DND-41 (cell line): ENCODE data around the gene SIL1.

Experiments
- ATAC-seq: fragments of 200-7000 bp; cut with Tn5 transposase; 3 replicates; pipeline ENCODE4 v1.9.1; 2021; ENCODE audit warnings: low read depth; ENCODE audit not compliant: insufficient read depth
- DNase-seq: peaks from one replicate; pipeline ENCODE4 v3.0.0-alpha.2; 2020
- H2AFZ ChIP-seq: 2 replicates; pipeline ENCODE4 v1.6.0; 2012; ENCODE audit warnings: low read depth, low read length
- H3K27ac ChIP-seq: 2 replicates; pipeline ENCODE4 v1.5.1; 2012; ENCODE audit warnings: low read length, inconsistent platforms
- H3K27me3 ChIP-seq: fragments of 200-600 bp; sonication (generic); 2 replicates; pipeline ENCODE4 v1.6.0; 2012; ENCODE audit warnings: low read length, mild to moderate bottlenecking, inconsistent platforms; ENCODE audit not compliant: insufficient read depth, poor library complexity
- H3K36me3 ChIP-seq: 2 replicates; pipeline ENCODE4 v1.5.1; 2012; ENCODE audit warnings: low read length, inconsistent platforms; ENCODE audit not compliant: insufficient read depth
- H3K4me1 ChIP-seq: 2 replicates; pipeline ENCODE4 v1.5.1; 2012; ENCODE audit warnings: mild to moderate bottlenecking, low read length; ENCODE audit not compliant: insufficient read depth
- H3K4me2 ChIP-seq: 2 replicates; pipeline ENCODE4 v1.6.0; 2012; ENCODE audit warnings: mild to moderate bottlenecking, moderate library complexity, low read length, inconsistent platforms; ENCODE audit not compliant: insufficient read depth
- H3K4me3 ChIP-seq, 2 experiments: fragments of 200-600 bp in 1 of 2; shearing (Covaris generic) in 1 of 2; 2 replicates each; pipeline ENCODE4 v1.5.1; 2012 to 2016; ENCODE audit warnings: inconsistent platforms in 2 of 2, low read length in 2 of 2, mild to moderate bottlenecking in 2 of 2, low read depth in 1 of 2, moderate library complexity in 1 of 2
- H3K79me2 ChIP-seq: 2 replicates; pipeline ENCODE4 v1.6.0; 2012; ENCODE audit warnings: low read length, inconsistent platforms; ENCODE audit not compliant: insufficient read depth
- H3K9ac ChIP-seq: 2 replicates; pipeline ENCODE4 v1.6.0; 2012; ENCODE audit warnings: low read depth, mild to moderate bottlenecking, inconsistent platforms, low read length, moderate library complexity
- H3K9me3 ChIP-seq: 2 replicates; pipeline ENCODE4 v1.5.1; 2012; ENCODE audit warnings: low read length, moderate library complexity, mild to moderate bottlenecking, inconsistent platforms; ENCODE audit not compliant: insufficient read depth, severe bottlenecking
- H4K20me1 ChIP-seq: 2 replicates; pipeline ENCODE4 v1.6.0; 2012; ENCODE audit warnings: low read length; ENCODE audit not compliant: insufficient read depth
- EZH2 ChIP-seq: IDR thresholded peaks from 3 replicates; pipeline ENCODE4 v1.6.1; 2012; ENCODE audit warnings: borderline replicate concordance, low read depth, mild to moderate bottlenecking, moderate library complexity, low read length, inconsistent platforms; ENCODE audit not compliant: severe bottlenecking
- TF ChIP-seq, protein P1 (sequence below): IDR thresholded peaks from 2 replicates; pipeline ENCODE4 v1.5.1; 2012; ENCODE audit warnings: borderline replicate concordance, low read length, moderate library complexity, mild to moderate bottlenecking; ENCODE audit not compliant: poor library complexity, severe bottlenecking; ENCODE audit errors: extremely low read depth

Gene SIL1

DNA sequence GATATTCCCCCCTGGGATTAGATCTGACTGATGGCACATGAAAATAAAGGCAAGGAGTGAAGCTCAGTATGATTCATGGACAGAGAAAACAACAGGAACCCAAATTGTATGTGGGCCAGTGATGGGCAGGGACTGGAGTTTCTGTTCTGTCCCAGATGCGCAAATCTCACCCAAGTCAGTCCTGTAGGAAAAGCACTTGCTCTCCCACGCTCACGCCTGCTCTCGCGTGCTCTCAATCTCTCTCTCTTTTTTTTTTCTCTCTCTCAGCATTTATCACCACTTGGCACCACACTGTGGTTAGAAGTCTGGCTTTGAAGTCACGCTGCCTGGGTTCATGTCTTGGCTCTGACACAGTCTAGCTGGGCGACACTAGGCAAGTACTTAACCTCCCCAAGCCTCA is 216.6 kb downstream of the SIL1 start:
- Histone ChIP-seq H3K4me2 (peak overlapping the region; percentile 19; the same call in 1 of the 2 replicates), H3K4me1 (peaks cover 37% of the 10 kb centered on the region), H3K27ac (peak overlapping the region; percentile 33; the same call in 1 of the 2 replicates), H3K4me3 (no peak overlapping the region), H3K27me3 (no peaks in the 10 kb centered on the region), H3K9me3 (no peaks in the 10 kb centered on the region), H3K36me3 (0 out of 2 replicates have a peak, but pooled peaks cover 4% of the 10 kb centered on the region), H4K20me1 (no peaks in the 10 kb centered on the region), H2AFZ (no peak overlapping the region), H3K79me2 (no peaks in the 10 kb centered on the region), H3K9ac (no peak overlapping the region)
- peak; percentile 81 for ATAC-seq
- peak; percentile 75 for DNase-seq
- TF ChIP-seq EZH2 = no peak
- TF ChIP-seq, protein P1, sequence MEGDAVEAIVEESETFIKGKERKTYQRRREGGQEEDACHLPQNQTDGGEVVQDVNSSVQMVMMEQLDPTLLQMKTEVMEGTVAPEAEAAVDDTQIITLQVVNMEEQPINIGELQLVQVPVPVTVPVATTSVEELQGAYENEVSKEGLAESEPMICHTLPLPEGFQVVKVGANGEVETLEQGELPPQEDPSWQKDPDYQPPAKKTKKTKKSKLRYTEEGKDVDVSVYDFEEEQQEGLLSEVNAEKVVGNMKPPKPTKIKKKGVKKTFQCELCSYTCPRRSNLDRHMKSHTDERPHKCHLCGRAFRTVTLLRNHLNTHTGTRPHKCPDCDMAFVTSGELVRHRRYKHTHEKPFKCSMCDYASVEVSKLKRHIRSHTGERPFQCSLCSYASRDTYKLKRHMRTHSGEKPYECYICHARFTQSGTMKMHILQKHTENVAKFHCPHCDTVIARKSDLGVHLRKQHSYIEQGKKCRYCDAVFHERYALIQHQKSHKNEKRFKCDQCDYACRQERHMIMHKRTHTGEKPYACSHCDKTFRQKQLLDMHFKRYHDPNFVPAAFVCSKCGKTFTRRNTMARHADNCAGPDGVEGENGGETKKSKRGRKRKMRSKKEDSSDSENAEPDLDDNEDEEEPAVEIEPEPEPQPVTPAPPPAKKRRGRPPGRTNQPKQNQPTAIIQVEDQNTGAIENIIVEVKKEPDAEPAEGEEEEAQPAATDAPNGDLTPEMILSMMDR = peak; percentile 24

DNA sequence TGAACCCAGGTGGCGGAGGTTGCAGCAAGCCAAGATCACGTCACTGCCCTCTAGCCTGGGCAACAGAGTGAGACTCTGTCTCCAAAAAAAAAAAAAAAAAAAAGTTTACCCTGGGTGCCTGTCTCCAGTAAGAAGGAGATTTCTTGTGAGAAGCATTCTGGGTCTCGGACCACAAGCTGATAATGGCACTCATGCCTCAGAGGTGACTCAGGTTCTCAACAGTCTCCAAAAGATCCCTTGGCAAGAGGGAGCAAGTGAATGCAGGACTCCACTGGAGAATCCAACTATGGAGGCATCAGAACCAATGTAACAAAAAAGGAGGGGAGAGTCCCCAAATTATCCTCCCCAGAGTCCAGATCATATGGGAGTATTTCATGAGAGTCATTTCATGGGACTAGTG is 217.0 kb downstream of the SIL1 start:
- no peaks in the 10 kb centered on the region for H3K79me2 ChIP-seq
- H3K9ac ChIP-seq = no peak overlapping the region
- no peak overlapping the region for H3K4me3 ChIP-seq
- peaks cover 37% of the 10 kb centered on the region for H3K4me1 ChIP-seq
- H4K20me1 ChIP-seq = no peaks in the 10 kb centered on the region
- no peaks in the 10 kb centered on the region for H3K27me3 ChIP-seq
- peak overlapping the region; percentile 33; the same call in 1 of the 2 replicates for H3K27ac ChIP-seq
- H3K4me2 ChIP-seq = peak overlapping the region; percentile 19; the same call in 1 of the 2 replicates
- ATAC-seq (no peak), DNase-seq (no peak)
- H2AFZ ChIP-seq = no peak overlapping the region
- H3K36me3 ChIP-seq = 0 out of 2 replicates have a peak, but pooled peaks cover 4% of the 10 kb centered on the region
- TF ChIP-seq, protein P1 = no peak
- no peak for TF ChIP-seq EZH2
- no peaks in the 10 kb centered on the region for H3K9me3 ChIP-seq

DNA sequence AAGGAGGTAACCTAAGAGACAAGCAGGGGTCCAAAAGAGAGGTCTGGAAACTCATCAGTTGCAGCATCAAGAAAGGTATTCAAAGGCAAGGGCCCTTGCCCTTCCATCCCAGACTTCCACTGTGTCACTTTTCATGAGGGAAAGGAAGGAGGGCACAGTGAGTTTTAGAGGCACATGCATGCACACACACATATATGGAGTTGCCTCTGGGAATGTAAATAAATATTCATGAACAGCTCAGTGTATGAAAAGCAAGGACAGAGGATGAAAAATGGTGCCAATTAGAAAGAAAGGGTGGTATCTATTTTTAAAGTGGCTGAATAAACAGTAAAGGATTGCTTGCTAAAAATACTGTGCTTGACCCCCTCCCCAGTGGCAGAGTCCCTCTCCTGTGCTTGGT is 217.7 kb downstream of the SIL1 start:
- peak overlapping the region; percentile 44 for H3K4me2 ChIP-seq
- peak overlapping the region; percentile 78 for H3K27ac ChIP-seq
- no peaks in the 10 kb centered on the region for H3K79me2 ChIP-seq
- ATAC-seq (no peak), DNase-seq (no peak)
- H3K9me3 ChIP-seq = no peaks in the 10 kb centered on the region
- H3K4me3 ChIP-seq = no peak overlapping the region
- no peak overlapping the region for H2AFZ ChIP-seq
- no peak for TF ChIP-seq EZH2
- TF ChIP-seq, protein P1 = no peak
- no peaks in the 10 kb centered on the region for H4K20me1 ChIP-seq
- H3K4me1 ChIP-seq = peaks cover 37% of the 10 kb centered on the region
- H3K9ac ChIP-seq = peak overlapping the region; percentile 35
- H3K36me3 ChIP-seq = 0 out of 2 replicates have a peak, but pooled peaks cover 4% of the 10 kb centered on the region
- no peaks in the 10 kb centered on the region for H3K27me3 ChIP-seq
